Hepatocyte (in vitro differentiated cells): ENCODE results near the gene DOCK3. TPM values are rescaled to one million over a fixed set of nuclear protein-coding genes. Genes with fewer than 3 reads are reported as not detected.

Experiments used
- DNase-seq: peaks from one replicate; pipeline ENCODE4 v3.0.0-alpha.2; 2016; ENCODE audit warnings: low spot score
- H2AFZ ChIP-seq: fragments of 200-600 bp; sonication (generic); 2 replicates; pipeline ENCODE4 v1.6.0; 2016; ENCODE audit warnings: antibody characterized with exemption, mild to moderate bottlenecking
- H3K27ac ChIP-seq: fragments of 200-600 bp; sonication (generic); 2 replicates; pipeline ENCODE4 v1.5.1; 2016; ENCODE audit warnings: mild to moderate bottlenecking
- H3K27me3 ChIP-seq: fragments of 200-600 bp; sonication (generic); 2 replicates; pipeline ENCODE4 v1.6.1; 2016
- H3K36me3 ChIP-seq: fragments of 200-600 bp; sonication (generic); replicated peaks from 2 replicates; pipeline ENCODE4 v1.5.1; 2016; ENCODE audit warnings: low read depth; ENCODE audit not compliant: insufficient read depth
- H3K4me1 ChIP-seq: fragments of 200-600 bp; sonication (generic); 2 replicates; pipeline ENCODE4 v1.5.1; 2016; ENCODE audit warnings: mild to moderate bottlenecking, moderate library complexity; ENCODE audit not compliant: insufficient read depth
- H3K4me2 ChIP-seq: fragments of 200-600 bp; sonication (generic); 2 replicates; pipeline ENCODE4 v1.6.0; 2016
- H3K4me3 ChIP-seq: fragments of 200-600 bp; sonication (generic); 2 replicates; pipeline ENCODE4 v1.5.1; 2016; ENCODE audit warnings: mild to moderate bottlenecking
- H3K79me2 ChIP-seq: fragments of 200-600 bp; sonication (generic); 2 replicates; pipeline ENCODE4 v1.6.0; 2017; ENCODE audit warnings: mild to moderate bottlenecking
- H3K9me2 ChIP-seq: fragments of 200-600 bp; sonication (generic); replicated peaks from 2 replicates; pipeline ENCODE4 v1.6.0; 2017; ENCODE audit warnings: mild to moderate bottlenecking; ENCODE audit not compliant: insufficient read depth
- H3K9me3 ChIP-seq: fragments of 200-600 bp; sonication (generic); 2 replicates; pipeline ENCODE4 v1.5.1; 2016; ENCODE audit warnings: low read depth, mild to moderate bottlenecking
- H4K20me1 ChIP-seq: fragments of 200-600 bp; sonication (generic); 2 replicates; pipeline ENCODE4 v1.6.0; 2016; ENCODE audit warnings: mild to moderate bottlenecking; ENCODE audit not compliant: insufficient read depth, poor library complexity, severe bottlenecking
- EZH2 ChIP-seq: fragments of 200-600 bp; sonication (generic); IDR thresholded peaks from 2 replicates; pipeline ENCODE4 v1.6.1; 2016; ENCODE audit warnings: antibody characterized with exemption, mild to moderate bottlenecking, borderline replicate concordance
- EZH2phosphoT487 ChIP-seq: fragments of 200-600 bp; sonication (generic); IDR thresholded peaks from one replicate; pipeline ENCODE4 v1.6.1; 2018; ENCODE audit warnings: antibody characterized with exemption, mild to moderate bottlenecking, low read depth, moderate library complexity; ENCODE audit not compliant: unreplicated experiment, severe bottlenecking
- WGBS: methylation state at CpG from one replicate; pipeline ENCODE4 v1.1.6; 2016; ENCODE audit warnings: low lambda C conversion rate; ENCODE audit errors: missing lambda C conversion rate; 5-methylcytosine and 5-hydroxymethylcytosine counted together
- polyA plus RNA-seq: library from polyadenylated mRNA; unstranded; fragments of >200 nt; fragmentation: Nextera tagmentation; extraction: Ambion mirVana; gene quantifications from 2 replicates; pipeline ENCODE4 v1.2.1, GENCODE V29; 2016
- total RNA-seq: library from RNA; depleted of rRNA; stranded (reverse); fragments of >200 nt; gene quantifications from 2 replicates; pipeline ENCODE4 v1.2.3, GENCODE V29; 2014
- TF ChIP-seq, protein P1 (sequence below): fragments of 200-600 bp; sonication (generic); IDR thresholded peaks from 2 replicates; pipeline ENCODE4 v1.5.1; 2016; ENCODE audit warnings: antibody characterized with exemption, mild to moderate bottlenecking; ENCODE audit not compliant: poor library complexity

The DOCK3 gene
- total and polyA plus RNA-seq, 2 experiments from 2014 or later: 0.77 to 1.6 TPM

DNA sequence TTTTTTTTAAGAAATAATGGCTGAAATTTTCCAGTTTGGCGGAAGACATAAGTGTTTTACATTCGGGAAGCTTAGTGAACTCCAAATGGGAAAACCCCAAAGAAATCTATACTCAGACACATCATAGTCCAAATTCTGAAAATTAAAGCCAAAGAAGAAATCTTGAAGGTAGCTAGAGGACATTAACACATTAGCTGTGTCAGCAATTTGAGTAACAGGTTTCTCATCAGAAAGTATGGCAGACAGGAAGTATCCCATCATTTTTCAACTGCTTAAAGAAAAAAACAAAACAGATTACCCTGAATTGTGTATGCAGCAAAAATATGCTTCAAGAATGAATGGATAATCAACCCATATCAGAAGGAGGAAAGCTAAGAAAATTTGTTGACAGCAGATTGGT, 261.7 kb downstream of the DOCK3 start:
- no peaks in the 10 kb centered on the region for H3K27me3 ChIP-seq
- no peaks in the 10 kb centered on the region for H4K20me1 ChIP-seq
- no peaks in the 10 kb centered on the region for H3K9me3 ChIP-seq
- H3K36me3 ChIP-seq: no peaks in the 10 kb centered on the region
- H3K27ac ChIP-seq: no peak overlapping the region
- H3K9me2 ChIP-seq: no peaks in the 10 kb centered on the region
- TF ChIP-seq, protein P1, sequence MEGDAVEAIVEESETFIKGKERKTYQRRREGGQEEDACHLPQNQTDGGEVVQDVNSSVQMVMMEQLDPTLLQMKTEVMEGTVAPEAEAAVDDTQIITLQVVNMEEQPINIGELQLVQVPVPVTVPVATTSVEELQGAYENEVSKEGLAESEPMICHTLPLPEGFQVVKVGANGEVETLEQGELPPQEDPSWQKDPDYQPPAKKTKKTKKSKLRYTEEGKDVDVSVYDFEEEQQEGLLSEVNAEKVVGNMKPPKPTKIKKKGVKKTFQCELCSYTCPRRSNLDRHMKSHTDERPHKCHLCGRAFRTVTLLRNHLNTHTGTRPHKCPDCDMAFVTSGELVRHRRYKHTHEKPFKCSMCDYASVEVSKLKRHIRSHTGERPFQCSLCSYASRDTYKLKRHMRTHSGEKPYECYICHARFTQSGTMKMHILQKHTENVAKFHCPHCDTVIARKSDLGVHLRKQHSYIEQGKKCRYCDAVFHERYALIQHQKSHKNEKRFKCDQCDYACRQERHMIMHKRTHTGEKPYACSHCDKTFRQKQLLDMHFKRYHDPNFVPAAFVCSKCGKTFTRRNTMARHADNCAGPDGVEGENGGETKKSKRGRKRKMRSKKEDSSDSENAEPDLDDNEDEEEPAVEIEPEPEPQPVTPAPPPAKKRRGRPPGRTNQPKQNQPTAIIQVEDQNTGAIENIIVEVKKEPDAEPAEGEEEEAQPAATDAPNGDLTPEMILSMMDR: no peak
- no peak for TF ChIP-seq EZH2phosphoT487
- TF ChIP-seq EZH2: no peak
- no peak overlapping the region for H3K4me3 ChIP-seq
- H2AFZ ChIP-seq: no peak overlapping the region
- no peaks in the 10 kb centered on the region for H3K79me2 ChIP-seq
- no peaks in the 10 kb centered on the region for H3K4me1 ChIP-seq
- H3K4me2 ChIP-seq: no peak overlapping the region
- DNase-seq: no peak
- 98% methylated on average over 2 of the region's 2 CpGs for WGBS

DNA sequence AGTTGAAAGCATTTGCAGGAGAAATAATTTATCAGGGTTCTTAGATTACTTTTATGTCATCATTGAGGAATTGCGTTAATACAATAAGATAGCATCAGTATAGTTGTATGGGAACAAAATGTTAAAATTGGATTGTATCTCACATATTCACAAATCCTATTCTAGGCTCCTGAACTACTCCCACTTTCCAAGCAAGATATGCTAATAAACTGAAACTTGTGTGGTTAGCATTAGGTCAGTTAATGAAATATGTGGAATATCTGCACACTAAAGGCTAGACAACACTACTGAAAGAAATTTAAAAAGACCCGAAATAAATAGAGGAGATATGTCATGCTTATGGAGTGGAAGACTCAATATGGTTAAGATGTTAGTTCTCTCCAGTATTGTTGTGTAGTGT, 272.7 kb downstream of the DOCK3 start:
- TF ChIP-seq EZH2phosphoT487: no peak
- TF ChIP-seq, protein P1: no peak
- no peak for TF ChIP-seq EZH2
- no peak for DNase-seq
- Histone ChIP-seq H3K27ac (no peak overlapping the region), H3K36me3 (peaks cover 3% of the 10 kb centered on the region), H3K4me3 (no peak overlapping the region), H3K4me2 (no peak overlapping the region), H3K9me3 (no peaks in the 10 kb centered on the region), H4K20me1 (no peaks in the 10 kb centered on the region), H2AFZ (no peak overlapping the region), H3K79me2 (no peaks in the 10 kb centered on the region), H3K4me1 (no peaks in the 10 kb centered on the region), H3K27me3 (no peaks in the 10 kb centered on the region), H3K9me2 (no peaks in the 10 kb centered on the region)
- WGBS: 100% methylated on average over 2 of the region's 2 CpGs

DNA sequence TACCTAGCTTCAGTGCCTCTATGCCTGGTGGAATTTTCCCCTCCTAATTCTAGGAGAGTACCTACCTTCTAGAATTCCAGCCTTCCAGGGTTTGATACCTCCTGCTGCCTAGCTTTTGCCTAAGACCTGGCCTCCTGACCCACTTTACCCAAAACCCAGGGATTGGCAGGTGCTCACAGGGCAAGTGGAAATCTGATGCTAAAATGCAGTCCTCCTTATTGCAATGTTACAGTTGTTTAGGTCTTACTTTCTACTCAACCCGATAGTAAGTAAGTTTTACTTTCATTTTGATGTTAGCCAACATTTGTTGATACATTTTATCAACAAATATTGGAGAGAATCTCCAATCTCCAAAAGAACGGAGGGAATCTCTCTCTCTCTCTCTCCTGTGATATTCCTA, 275.9 kb downstream of the DOCK3 start:
- H3K9me3 ChIP-seq: no peaks in the 10 kb centered on the region
- WGBS: 82% methylated on average over 2 of the region's 2 CpGs
- no peaks in the 10 kb centered on the region for H3K79me2 ChIP-seq
- peaks cover 3% of the 10 kb centered on the region for H3K36me3 ChIP-seq
- no peak overlapping the region for H3K4me2 ChIP-seq
- no peaks in the 10 kb centered on the region for H3K4me1 ChIP-seq
- no peak overlapping the region for H3K27ac ChIP-seq
- H2AFZ ChIP-seq: no peak overlapping the region
- no peak for DNase-seq
- no peaks in the 10 kb centered on the region for H3K27me3 ChIP-seq
- TF ChIP-seq, protein P1: no peak
- TF ChIP-seq EZH2 (no peak), EZH2phosphoT487 (no peak)
- H4K20me1 ChIP-seq: no peaks in the 10 kb centered on the region
- H3K4me3 ChIP-seq: no peak overlapping the region
- H3K9me2 ChIP-seq: no peaks in the 10 kb centered on the region
